Natural killer cell (primary cell): ENCODE measurements around the gene NDFIP1. TPM values are rescaled to one million over a fixed set of nuclear protein-coding genes. Genes with fewer than 3 reads are reported as not detected.

ENCODE experiments used
- ATAC-seq, 3 donors: fragments of 150-1000 bp in 2 of 3; fragments of 200-7000 bp in 1 of 3; cut with Tn5 transposase; 1 replicate in 1 of 3; 2 replicates in 2 of 3; pipeline ENCODE4 v1.10.0; 2021; ENCODE audit warnings: mild to moderate bottlenecking in 2 of 3, moderate library complexity in 2 of 3
- DNase-seq, 2 donors: peaks; one replicate each; pipeline versions ENCODE4 v3.0.0 to v3.0.0-alpha.2; 2013 to 2021; ENCODE audit warnings: mixed read lengths in 1 of 2
- H3K27ac ChIP-seq: one replicate; pipeline ENCODE4 v1.5.1; 2013; ENCODE audit warnings: mild to moderate bottlenecking, low read length
- H3K27me3 ChIP-seq: one replicate; pipeline ENCODE4 v1.6.1; 2013; ENCODE audit warnings: low read length; ENCODE audit not compliant: control insufficient read depth, insufficient read depth
- H3K36me3 ChIP-seq: one replicate; pipeline ENCODE4 v1.6.1; 2013; ENCODE audit warnings: low read length; ENCODE audit not compliant: control insufficient read depth, insufficient read depth
- H3K4me1 ChIP-seq: one replicate; pipeline ENCODE4 v1.6.1; 2013; ENCODE audit warnings: low read length; ENCODE audit not compliant: control insufficient read depth, insufficient read depth
- H3K4me3 ChIP-seq: one replicate; pipeline ENCODE4 v1.5.1; 2013; ENCODE audit warnings: low read length
- H3K9me3 ChIP-seq: one replicate; pipeline ENCODE4 v1.6.1; 2013; ENCODE audit warnings: low read length; ENCODE audit not compliant: control insufficient read depth, insufficient read depth
- H3K27ac Mint-ChIP-seq, 2 donors: one replicate each; pipeline ENCODE4 v1.8.0; 2022; ENCODE audit warnings: mild to moderate bottlenecking in 2 of 2, mixed read lengths in 2 of 2, moderate library complexity in 1 of 2
- H3K27me3 Mint-ChIP-seq, 2 donors: one replicate each; pipeline ENCODE4 v1.8.0; 2022; ENCODE audit warnings: low read depth in 2 of 2, mixed read lengths in 2 of 2
- H3K36me3 Mint-ChIP-seq: one replicate; pipeline ENCODE4 v1.8.0; 2022; ENCODE audit warnings: mixed read lengths
- H3K4me1 Mint-ChIP-seq, 2 donors: one replicate each; pipeline ENCODE4 v1.8.0; 2022; ENCODE audit warnings: mixed read lengths in 2 of 2
- H3K4me3 Mint-ChIP-seq: one replicate; pipeline ENCODE4 v1.8.0; 2022; ENCODE audit warnings: mild to moderate bottlenecking, moderate library complexity, mixed read lengths
- H3K9me3 Mint-ChIP-seq, 2 donors: one replicate each; pipeline ENCODE4 v1.8.0; 2022; ENCODE audit warnings: mixed read lengths in 2 of 2
- WGBS: methylation state at CpG from one replicate; pipeline ENCODE4 v1.1.7; 2013; ENCODE audit warnings: missing lambda C conversion rate; ENCODE audit not compliant: insufficient coverage; 5-methylcytosine and 5-hydroxymethylcytosine counted together
- intact Hi-C: fragments of 100-400 bp; cut with micrococcal nuclease; formaldehyde crosslinking; loops from one replicate; pipeline ENCODE4 v1.14.2; 2022
- total RNA-seq, 4 donors: library from RNA; stranded (reverse); fragments of 120-200 nt in 1 of 4; gene quantifications; one replicate each; pipeline versions ENCODE4 v1.2.3 to v1.2.4, GENCODE V29; 2013 to 2022
- TF ChIP-seq, protein P1 (sequence below): fragments of 200-600 bp; IDR thresholded peaks from one replicate; pipeline ENCODE4 v1.8.0; 2022; ENCODE audit warnings: antibody characterized with exemption

Gene NDFIP1
- total RNA-seq, 3 donors from 2014 or later (not counting 1 experiment from before 2014, with no cell fraction given): 45.4 to 57.6 (median 51.7) TPM

DNA sequence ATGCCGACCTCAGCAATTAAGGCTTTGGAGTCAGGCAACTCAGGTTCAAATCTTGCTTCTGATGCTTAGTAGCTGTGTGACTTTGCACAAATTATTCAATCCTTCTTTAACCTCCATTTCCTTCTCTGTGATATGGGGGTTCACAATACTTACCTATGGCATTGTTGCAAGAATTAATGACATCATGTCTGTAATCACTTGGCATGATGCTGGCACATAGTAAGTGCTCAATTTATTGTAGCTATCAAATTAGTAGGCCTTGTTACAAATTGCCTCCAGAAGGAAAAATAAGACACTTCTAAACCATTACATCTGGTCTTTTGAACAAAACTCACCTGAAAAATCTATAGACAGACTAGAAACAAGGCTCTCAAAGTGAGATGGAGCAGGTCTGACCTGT, 29.9 kb upstream of the NDFIP1 start:
- H3K4me1 ChIP-seq: no peaks in the 10 kb centered on the region
- H3K4me1 Mint-ChIP-seq: no peaks in the 10 kb centered on the region
- no peak overlapping the region for H3K4me3 Mint-ChIP-seq
- no peaks in the 10 kb centered on the region for H3K9me3 ChIP-seq
- H3K27me3 Mint-ChIP-seq: peaks cover 7 to 12% of the 10 kb centered on the region in 2 donors
- WGBS: 93% methylated on average over 1 of the region's 1 CpG
- TF ChIP-seq, protein P1, sequence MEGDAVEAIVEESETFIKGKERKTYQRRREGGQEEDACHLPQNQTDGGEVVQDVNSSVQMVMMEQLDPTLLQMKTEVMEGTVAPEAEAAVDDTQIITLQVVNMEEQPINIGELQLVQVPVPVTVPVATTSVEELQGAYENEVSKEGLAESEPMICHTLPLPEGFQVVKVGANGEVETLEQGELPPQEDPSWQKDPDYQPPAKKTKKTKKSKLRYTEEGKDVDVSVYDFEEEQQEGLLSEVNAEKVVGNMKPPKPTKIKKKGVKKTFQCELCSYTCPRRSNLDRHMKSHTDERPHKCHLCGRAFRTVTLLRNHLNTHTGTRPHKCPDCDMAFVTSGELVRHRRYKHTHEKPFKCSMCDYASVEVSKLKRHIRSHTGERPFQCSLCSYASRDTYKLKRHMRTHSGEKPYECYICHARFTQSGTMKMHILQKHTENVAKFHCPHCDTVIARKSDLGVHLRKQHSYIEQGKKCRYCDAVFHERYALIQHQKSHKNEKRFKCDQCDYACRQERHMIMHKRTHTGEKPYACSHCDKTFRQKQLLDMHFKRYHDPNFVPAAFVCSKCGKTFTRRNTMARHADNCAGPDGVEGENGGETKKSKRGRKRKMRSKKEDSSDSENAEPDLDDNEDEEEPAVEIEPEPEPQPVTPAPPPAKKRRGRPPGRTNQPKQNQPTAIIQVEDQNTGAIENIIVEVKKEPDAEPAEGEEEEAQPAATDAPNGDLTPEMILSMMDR: no peak
- no peak for ATAC-seq
- no peaks in the 10 kb centered on the region for H3K36me3 ChIP-seq
- intact Hi-C loops: no loop called here
- no peaks in the 10 kb centered on the region for H3K36me3 Mint-ChIP-seq
- H3K27me3 ChIP-seq: no peaks in the 10 kb centered on the region
- no peak for DNase-seq
- H3K4me3 ChIP-seq: no peak overlapping the region
- no peak overlapping the region for H3K27ac Mint-ChIP-seq
- no peaks in the 10 kb centered on the region for H3K9me3 Mint-ChIP-seq
- no peak overlapping the region for H3K27ac ChIP-seq

DNA sequence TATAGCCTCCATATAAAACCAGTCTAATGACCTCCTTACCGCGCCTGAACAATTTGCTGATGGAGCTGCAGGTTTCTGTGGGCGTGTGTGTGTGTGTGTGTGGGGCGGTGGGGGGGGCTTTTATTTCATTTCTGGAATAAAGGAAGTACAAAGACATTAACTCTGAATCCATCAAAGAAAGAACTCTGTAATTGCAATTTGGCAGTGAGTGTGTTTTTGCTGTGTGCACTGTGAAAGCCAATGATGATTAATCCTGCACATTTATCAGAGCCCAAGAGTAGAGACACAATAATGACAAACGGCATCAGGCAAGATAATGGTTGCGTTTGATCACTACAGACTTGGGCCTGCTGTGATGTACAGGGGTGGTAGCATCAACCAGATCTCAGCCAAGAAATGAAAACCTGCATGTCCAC, 29.3 kb upstream of the NDFIP1 start:
- Histone ChIP-seq H3K27ac (no peak overlapping the region), H3K36me3 (no peaks in the 10 kb centered on the region), H3K9me3 (no peaks in the 10 kb centered on the region), H3K27me3 (no peaks in the 10 kb centered on the region), H3K4me3 (no peak overlapping the region), H3K4me1 (no peaks in the 10 kb centered on the region)
- Mint-ChIP-seq H3K4me1 (no peaks in the 10 kb centered on the region), H3K27me3 (peaks cover 7 to 11% of the 10 kb centered on the region in 2 donors), H3K36me3 (no peaks in the 10 kb centered on the region), H3K4me3 (no peak overlapping the region), H3K27ac (no peak overlapping the region), H3K9me3 (no peaks in the 10 kb centered on the region)
- intact Hi-C loops: no loop called here
- no peak for DNase-seq
- ATAC-seq: no peak
- WGBS: 94% methylated on average over 2 of the region's 6 CpGs
- TF ChIP-seq, protein P1: no peak

DNA sequence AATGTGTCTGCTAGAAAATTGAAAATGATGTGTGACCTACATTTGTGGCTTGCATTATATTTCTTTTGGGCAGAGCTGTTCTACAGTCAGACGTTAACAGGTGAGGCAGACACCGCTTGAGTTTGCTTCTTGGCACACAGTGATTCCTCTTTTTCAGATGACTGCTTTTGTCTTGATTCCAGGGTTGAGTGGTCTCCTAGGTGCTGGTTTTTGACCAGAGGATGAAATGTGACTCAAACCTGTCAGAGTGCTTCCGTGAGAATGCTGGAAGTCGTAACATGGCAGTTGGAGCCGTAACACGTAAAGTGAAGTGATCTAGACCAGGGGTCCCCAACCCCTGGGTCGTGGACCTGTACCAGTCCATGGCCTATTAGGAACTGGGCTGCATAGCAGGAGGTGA, 28.3 kb upstream of the NDFIP1 start:
- no peak for DNase-seq
- H3K4me1 ChIP-seq: no peaks in the 10 kb centered on the region
- H3K27ac Mint-ChIP-seq: no peak overlapping the region
- no peaks in the 10 kb centered on the region for H3K9me3 ChIP-seq
- no peaks in the 10 kb centered on the region for H3K36me3 ChIP-seq
- H3K4me3 ChIP-seq: no peak overlapping the region
- H3K4me1 Mint-ChIP-seq: no peaks in the 10 kb centered on the region
- H3K4me3 Mint-ChIP-seq: no peak overlapping the region
- peaks cover 6 to 17% of the 10 kb centered on the region in 2 donors for H3K27me3 Mint-ChIP-seq
- H3K36me3 Mint-ChIP-seq: no peaks in the 10 kb centered on the region
- TF ChIP-seq, protein P1: no peak
- no peaks in the 10 kb centered on the region for H3K27me3 ChIP-seq
- no peak for ATAC-seq
- H3K9me3 Mint-ChIP-seq: no peaks in the 10 kb centered on the region
- intact Hi-C loops: no loop called here
- 92% methylated on average over 7 of the region's 7 CpGs for WGBS
- H3K27ac ChIP-seq: no peak overlapping the region

DNA sequence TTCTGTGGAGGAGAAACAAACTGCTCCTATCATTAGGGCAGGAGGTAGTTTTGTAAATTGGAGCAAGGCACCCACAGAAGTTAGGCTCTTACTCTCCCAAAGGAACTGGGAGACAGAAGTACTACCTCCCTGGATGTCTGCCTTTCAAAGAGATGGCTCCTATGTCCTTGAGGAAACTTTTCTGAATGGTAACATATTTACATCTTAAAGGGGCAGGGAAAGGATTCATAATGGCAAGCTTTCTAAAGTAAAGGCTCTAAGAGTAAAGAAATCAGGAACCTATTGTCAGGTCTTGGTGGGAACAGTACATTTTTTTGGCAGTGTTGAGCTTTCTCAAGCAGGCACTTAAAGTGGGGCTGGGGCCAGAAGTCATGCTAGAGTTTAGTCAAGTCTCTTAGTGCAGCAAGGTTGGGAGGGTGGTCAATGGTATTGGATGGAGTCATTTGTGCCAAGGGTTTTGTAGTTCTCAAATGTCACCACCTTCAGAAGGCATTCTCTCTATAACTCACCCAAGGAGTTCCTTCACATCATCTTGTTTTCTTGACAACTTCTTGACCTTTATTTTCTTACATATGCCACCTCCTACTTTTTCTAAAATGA, 26.3 kb upstream of the NDFIP1 start:
- Mint-ChIP-seq H3K27ac (no peak overlapping the region), H3K27me3 (peaks cover 6 to 22% of the 10 kb centered on the region in 2 donors), H3K36me3 (no peaks in the 10 kb centered on the region), H3K4me3 (no peak overlapping the region), H3K4me1 (no peaks in the 10 kb centered on the region), H3K9me3 (no peaks in the 10 kb centered on the region)
- no peak overlapping the region for H3K27ac ChIP-seq
- no peaks in the 10 kb centered on the region for H3K4me1 ChIP-seq
- TF ChIP-seq, protein P1: no peak
- H3K27me3 ChIP-seq: no peaks in the 10 kb centered on the region
- H3K4me3 ChIP-seq: no peak overlapping the region
- H3K36me3 ChIP-seq: no peaks in the 10 kb centered on the region
- intact Hi-C loops: no loop called here
- ATAC-seq: no peak
- no peaks in the 10 kb centered on the region for H3K9me3 ChIP-seq
- DNase-seq: no peak
